ENCODE measurements around the gene ATP11B.
A peak's percentile ranks its signal among the peaks of the same experiment; 100 is the strongest.

The ATP11B gene

DNA sequence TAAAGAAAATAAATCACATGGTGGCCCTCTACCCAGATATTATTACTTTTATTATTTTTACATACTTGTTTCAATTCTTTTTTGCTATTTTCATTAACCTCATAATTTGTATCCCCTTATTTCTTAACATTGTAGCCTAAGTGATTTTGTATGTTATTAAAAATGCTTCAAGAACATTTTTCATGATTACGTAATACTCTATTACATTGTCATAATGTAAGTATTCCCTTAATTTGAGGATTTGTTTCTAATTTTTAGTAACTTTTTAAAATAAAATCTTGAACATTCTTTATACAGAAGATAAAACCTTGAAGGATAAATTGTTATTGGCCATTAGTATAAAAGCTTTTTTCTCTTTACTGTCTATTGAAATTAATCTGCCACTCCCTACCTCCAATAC, 98.1 kb downstream of the ATP11B start:
- H3K18ac ChIP-seq (ENCODE audit: low read depth in 1 of 2, low read length in 2 of 2): no peak overlapping the region
- no CpG with 5 or more reads among the region's 1 CpG for WGBS
- H3K27ac ChIP-seq (ENCODE audit: low read length, poor library complexity, severe bottlenecking): no peak overlapping the region
- no peak overlapping the region for H2BK5ac ChIP-seq (ENCODE audit: low read depth, low read length, poor library complexity, severe bottlenecking)
- no peak overlapping the region for H4K91ac ChIP-seq (ENCODE audit: low read length)
- H3K4ac ChIP-seq (ENCODE audit: low read depth in 1 of 2, low read length in 2 of 2): no peak overlapping the region
- no peak overlapping the region for H3K14ac ChIP-seq (ENCODE audit: low read length in 2 of 2)
- no peak overlapping the region for H3K4me3 ChIP-seq (ENCODE audit: insufficient read depth in 1 of 2, low read depth in 1 of 2, low read length in 2 of 2)
- H2BK120ac ChIP-seq (ENCODE audit: low read depth, low read length): no peak overlapping the region
- H3K4me2 ChIP-seq (ENCODE audit: low read length, poor library complexity, severe bottlenecking): no peak overlapping the region
- no peak for DNase-seq
- no peak overlapping the region for H2AK5ac ChIP-seq (ENCODE audit: low read length, severe bottlenecking)
- no peak overlapping the region for H2AFZ ChIP-seq (ENCODE audit: low read depth, low read length)
- H2BK15ac ChIP-seq (ENCODE audit: low read depth, poor library complexity, severe bottlenecking): no peak overlapping the region
- no peak overlapping the region for H2BK12ac ChIP-seq (ENCODE audit: low read length in 2 of 2)
- H3K27me3 ChIP-seq (ENCODE audit: control insufficient read depth in 1 of 2, insufficient read depth in 1 of 2, low read length in 2 of 2): no peaks in the 10 kb centered on the region
- H3K4me1 ChIP-seq (ENCODE audit: control insufficient read depth, insufficient read depth, low read depth, low read length): no peaks in the 10 kb centered on the region
- no peak overlapping the region for H4K8ac ChIP-seq (ENCODE audit: low read length)
- H3K23ac ChIP-seq (ENCODE audit: low read length in 2 of 2): no peak overlapping the region
- no peaks in the 10 kb centered on the region for H3K9me3 ChIP-seq (ENCODE audit: control insufficient read depth, low read length)
- H3K36me3 ChIP-seq (ENCODE audit: control insufficient read depth in 1 of 2, insufficient read depth in 2 of 2, low read depth in 1 of 2, low read length in 2 of 2): peaks cover 5 to 64% of the 10 kb centered on the region in 2 experiments
- H3K79me1 ChIP-seq (replicated peaks; ENCODE audit: low read length, poor library complexity, severe bottlenecking): peaks cover 1% of the 10 kb centered on the region
- no peak overlapping the region for H3K9ac ChIP-seq (ENCODE audit: low read length)

- Histone ChIP-seq H3K36me3 (ENCODE audit: control insufficient read depth in 1 of 2, insufficient read depth in 2 of 2, low read depth in 1 of 2, low read length in 2 of 2) (peaks cover 5 to 63% of the 10 kb centered on the region in 2 experiments), H4K91ac (ENCODE audit: low read length) (no peak overlapping the region), H3K9me3 (ENCODE audit: control insufficient read depth, low read length) (no peaks in the 10 kb centered on the region), H2AFZ (ENCODE audit: low read depth, low read length) (no peak overlapping the region), H2BK15ac (ENCODE audit: low read depth, poor library complexity, severe bottlenecking) (no peak overlapping the region), H3K9ac (ENCODE audit: low read length) (no peak overlapping the region), H4K8ac (ENCODE audit: low read length) (no peak overlapping the region), H3K27ac (ENCODE audit: low read length, poor library complexity, severe bottlenecking) (no peak overlapping the region), H2BK12ac (ENCODE audit: low read length in 2 of 2) (no peak overlapping the region), H3K79me1 (replicated peaks; ENCODE audit: low read length, poor library complexity, severe bottlenecking) (peaks cover 1% of the 10 kb centered on the region), H3K4me3 (ENCODE audit: insufficient read depth in 1 of 2, low read depth in 1 of 2, low read length in 2 of 2) (no peak overlapping the region), H3K4ac (ENCODE audit: low read depth in 1 of 2, low read length in 2 of 2) (no peak overlapping the region), H2AK5ac (ENCODE audit: low read length, severe bottlenecking) (no peak overlapping the region), H3K14ac (ENCODE audit: low read length in 2 of 2) (no peak overlapping the region), H3K4me2 (ENCODE audit: low read length, poor library complexity, severe bottlenecking) (no peak overlapping the region), H3K23ac (ENCODE audit: low read length in 2 of 2) (no peak overlapping the region), H3K18ac (ENCODE audit: low read depth in 1 of 2, low read length in 2 of 2) (no peak overlapping the region), H2BK5ac (ENCODE audit: low read depth, low read length, poor library complexity, severe bottlenecking) (no peak overlapping the region), H2BK120ac (ENCODE audit: low read depth, low read length) (no peak overlapping the region), H3K4me1 (ENCODE audit: control insufficient read depth, insufficient read depth, low read depth, low read length) (no peaks in the 10 kb centered on the region), H3K27me3 (ENCODE audit: control insufficient read depth in 1 of 2, insufficient read depth in 1 of 2, low read length in 2 of 2) (no peaks in the 10 kb centered on the region)
- DNase-seq: peak; percentile 26
- WGBS: 93% methylated on average over 4 of the region's 4 CpGs
These were observed 98.9 kb downstream of the ATP11B start for GRCh38 chr3:182892226-182892625.

- Histone ChIP-seq H2BK12ac (ENCODE audit: low read length in 2 of 2) (no peak overlapping the region), H2AFZ (ENCODE audit: low read depth, low read length) (no peak overlapping the region), H3K36me3 (ENCODE audit: control insufficient read depth in 1 of 2, insufficient read depth in 2 of 2, low read depth in 1 of 2, low read length in 2 of 2) (peaks cover 2 to 66% of the 10 kb centered on the region in 2 experiments), H3K79me1 (replicated peaks; ENCODE audit: low read length, poor library complexity, severe bottlenecking) (peaks cover 1% of the 10 kb centered on the region), H3K4ac (ENCODE audit: low read depth in 1 of 2, low read length in 2 of 2) (no peak overlapping the region), H2AK5ac (ENCODE audit: low read length, severe bottlenecking) (no peak overlapping the region), H3K4me3 (ENCODE audit: insufficient read depth in 1 of 2, low read depth in 1 of 2, low read length in 2 of 2) (no peak overlapping the region), H3K4me2 (ENCODE audit: low read length, poor library complexity, severe bottlenecking) (no peak overlapping the region), H3K4me1 (ENCODE audit: control insufficient read depth, insufficient read depth, low read depth, low read length) (no peaks in the 10 kb centered on the region), H4K8ac (ENCODE audit: low read length) (no peak overlapping the region), H2BK120ac (ENCODE audit: low read depth, low read length) (no peak overlapping the region), H3K9ac (ENCODE audit: low read length) (no peak overlapping the region), H2BK5ac (ENCODE audit: low read depth, low read length, poor library complexity, severe bottlenecking) (no peak overlapping the region), H4K91ac (ENCODE audit: low read length) (no peak overlapping the region), H3K27me3 (ENCODE audit: control insufficient read depth in 1 of 2, insufficient read depth in 1 of 2, low read length in 2 of 2) (no peaks in the 10 kb centered on the region), H3K23ac (ENCODE audit: low read length in 2 of 2) (no peak overlapping the region), H3K27ac (ENCODE audit: low read length, poor library complexity, severe bottlenecking) (no peak overlapping the region), H3K14ac (ENCODE audit: low read length in 2 of 2) (no peak overlapping the region), H3K18ac (ENCODE audit: low read depth in 1 of 2, low read length in 2 of 2) (no peak overlapping the region), H2BK15ac (ENCODE audit: low read depth, poor library complexity, severe bottlenecking) (no peak overlapping the region), H3K9me3 (ENCODE audit: control insufficient read depth, low read length) (no peaks in the 10 kb centered on the region)
- 95% methylated on average over 7 of the region's 8 CpGs for WGBS
- DNase-seq: no peak
These were observed 102.3 kb downstream of the ATP11B start for GRCh38 chr3:182895513-182896112.

DNA sequence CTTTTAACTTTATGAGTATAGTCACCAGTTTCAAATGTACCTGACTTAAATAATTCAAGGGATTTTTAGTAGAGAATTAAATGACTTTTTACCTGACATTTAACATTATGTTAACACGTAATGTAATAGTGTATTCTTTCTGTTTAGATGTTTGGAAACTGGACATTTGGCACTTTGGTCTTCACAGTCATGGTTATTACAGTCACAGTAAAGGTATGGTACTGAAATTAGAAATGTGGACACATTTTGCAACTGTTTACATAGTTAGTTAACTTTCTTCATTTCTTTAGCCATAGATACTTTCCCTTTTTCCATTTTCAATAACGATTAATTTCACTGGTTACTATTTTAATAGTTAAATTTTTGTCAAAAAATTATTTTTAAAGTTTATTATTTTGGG, 103.2 kb downstream of the ATP11B start:
- H2BK12ac ChIP-seq (ENCODE audit: low read length in 2 of 2): no peak overlapping the region
- peaks cover 2 to 62% of the 10 kb centered on the region in 2 experiments for H3K36me3 ChIP-seq (ENCODE audit: control insufficient read depth in 1 of 2, insufficient read depth in 2 of 2, low read depth in 1 of 2, low read length in 2 of 2)
- H3K4ac ChIP-seq (ENCODE audit: low read depth in 1 of 2, low read length in 2 of 2): no peak overlapping the region
- no peak overlapping the region for H3K27ac ChIP-seq (ENCODE audit: low read length, poor library complexity, severe bottlenecking)
- H3K9ac ChIP-seq (ENCODE audit: low read length): no peak overlapping the region
- H4K8ac ChIP-seq (ENCODE audit: low read length): no peak overlapping the region
- H3K79me1 ChIP-seq (replicated peaks; ENCODE audit: low read length, poor library complexity, severe bottlenecking): peaks cover 1% of the 10 kb centered on the region
- H2BK120ac ChIP-seq (ENCODE audit: low read depth, low read length): no peak overlapping the region
- H3K4me1 ChIP-seq (ENCODE audit: control insufficient read depth, insufficient read depth, low read depth, low read length): no peaks in the 10 kb centered on the region
- no peak overlapping the region for H2AK5ac ChIP-seq (ENCODE audit: low read length, severe bottlenecking)
- no peak overlapping the region for H4K91ac ChIP-seq (ENCODE audit: low read length)
- no peak overlapping the region for H2BK15ac ChIP-seq (ENCODE audit: low read depth, poor library complexity, severe bottlenecking)
- H3K9me3 ChIP-seq (ENCODE audit: control insufficient read depth, low read length): no peaks in the 10 kb centered on the region
- no peak overlapping the region for H3K18ac ChIP-seq (ENCODE audit: low read depth in 1 of 2, low read length in 2 of 2)
- no CpG with 5 or more reads among the region's 2 CpGs for WGBS
- no peak overlapping the region for H2AFZ ChIP-seq (ENCODE audit: low read depth, low read length)
- no peak overlapping the region for H2BK5ac ChIP-seq (ENCODE audit: low read depth, low read length, poor library complexity, severe bottlenecking)
- no peaks in the 10 kb centered on the region for H3K27me3 ChIP-seq (ENCODE audit: control insufficient read depth in 1 of 2, insufficient read depth in 1 of 2, low read length in 2 of 2)
- no peak for DNase-seq
- no peak overlapping the region for H3K23ac ChIP-seq (ENCODE audit: low read length in 2 of 2)
- H3K14ac ChIP-seq (ENCODE audit: low read length in 2 of 2): no peak overlapping the region
- H3K4me2 ChIP-seq (ENCODE audit: low read length, poor library complexity, severe bottlenecking): no peak overlapping the region
- no peak overlapping the region for H3K4me3 ChIP-seq (ENCODE audit: insufficient read depth in 1 of 2, low read depth in 1 of 2, low read length in 2 of 2)
